HG03039 (cell line): ENCODE data around the gene CDH13.

Experiments used
- ATAC-seq: cut with Tn5 transposase; IDR thresholded peaks from one replicate; pipeline ENCODE4 v1.9.1; 2021; ENCODE audit warnings: mild to moderate bottlenecking, moderate library complexity; ENCODE audit not compliant: unreplicated experiment

The CDH13 gene

GRCh38 chr16:83768986-83769385 lies 1142.2 kb downstream of the CDH13 start:
- no peak for ATAC-seq

GRCh38 chr16:83769397-83770008 lies 1142.7 kb downstream of the CDH13 start:
- no peak for ATAC-seq

- no peak for ATAC-seq
These were observed 1144.7 kb downstream of the CDH13 start for GRCh38 chr16:83771306-83771942.

- ATAC-seq: no peak
These were observed 1146.0 kb downstream of the CDH13 start for GRCh38 chr16:83772806-83773205.

- ATAC-seq: no peak
These were observed 1147.3 kb downstream of the CDH13 start for GRCh38 chr16:83774066-83774465.

- ATAC-seq: no peak
These were observed 1150.2 kb downstream of the CDH13 start for GRCh38 chr16:83776944-83777343.

GRCh38 chr16:83779886-83780285 lies 1153.1 kb downstream of the CDH13 start:
- no peak for ATAC-seq

GRCh38 chr16:83785455-83785854 lies 1158.7 kb downstream of the CDH13 start:
- ATAC-seq: no peak

- no peak for ATAC-seq
These were observed 1163.1 kb downstream of the CDH13 start for GRCh38 chr16:83789642-83790401.

GRCh38 chr16:83791916-83792315 lies 1165.1 kb downstream of the CDH13 start:
- ATAC-seq: no peak

GRCh38 chr16:83792391-83792790 lies 1165.6 kb downstream of the CDH13 start:
- ATAC-seq: no peak

- no peak for ATAC-seq
These were observed 1166.4 kb downstream of the CDH13 start for GRCh38 chr16:83793179-83793578.

- no peak for ATAC-seq
These were observed 1168.2 kb downstream of the CDH13 start for GRCh38 chr16:83794860-83795554.

GRCh38 chr16:83797013-83797412 lies 1170.2 kb downstream of the CDH13 start:
- ATAC-seq: no peak

- no peak for ATAC-seq
These were observed 1172.6 kb downstream of the CDH13 start for GRCh38 chr16:83799336-83799735.

- no peak for ATAC-seq
These were observed 1175.4 kb downstream of the CDH13 start for GRCh38 chr16:83802135-83802534.

GRCh38 chr16:83802554-83803205 lies 1175.9 kb downstream of the CDH13 start:
- no peak for ATAC-seq

GRCh38 chr16:83803811-83804210 lies 1177.0 kb downstream of the CDH13 start:
- ATAC-seq: no peak

GRCh38 chr16:83804366-83804765 lies 1177.6 kb downstream of the CDH13 start:
- no peak for ATAC-seq

- no peak for ATAC-seq
These were observed 1179.3 kb downstream of the CDH13 start for GRCh38 chr16:83806036-83806435.

GRCh38 chr16:83806731-83807130 lies 1180.0 kb downstream of the CDH13 start:
- ATAC-seq: no peak
